Heart right ventricle (tissue), 16 donors: ENCODE measurements around the gene HS1BP3. TPM values are rescaled to one million over a fixed set of nuclear protein-coding genes. Genes with fewer than 3 reads are reported as not detected.

Experiments
- ATAC-seq, 8 donors: fragments of 200-7000 bp; cut with Tn5 transposase; one replicate each; pipeline ENCODE4 v1.9.1; 2020; ENCODE audit warnings: mild to moderate bottlenecking in 8 of 8, moderate library complexity in 8 of 8, moderate number of reproducible peaks in 1 of 8
- DNase-seq, 2 donors: peaks; one replicate each; pipeline ENCODE4 v3.0.0-alpha.2; 2020
- H3K27ac ChIP-seq, 10 donors: fragments of 200-600 bp; sonication (generic) in 2 of 10; one replicate each; pipeline versions ENCODE4 v1.5.0 to v1.8.0; 2020 to 2022; ENCODE audit warnings: mild to moderate bottlenecking in 3 of 10
- H3K27me3 ChIP-seq, 7 donors: fragments of 200-600 bp; one replicate each; pipeline ENCODE4 v1.8.0; 2021 to 2022; ENCODE audit warnings: mild to moderate bottlenecking in 2 of 7
- H3K36me3 ChIP-seq, 9 donors: fragments of 200-600 bp; sonication (generic) in 1 of 9; one replicate each; pipeline versions ENCODE4 v1.5.0 to v1.8.0; 2020 to 2022; ENCODE audit warnings: mild to moderate bottlenecking in 2 of 9
- H3K4me1 ChIP-seq, 9 donors: fragments of 200-600 bp; sonication (generic) in 1 of 9; one replicate each; pipeline versions ENCODE4 v1.5.0 to v1.8.0; 2020 to 2022; ENCODE audit warnings: mild to moderate bottlenecking in 4 of 9
- H3K4me3 ChIP-seq, 10 donors: fragments of 200-600 bp; sonication (generic) in 2 of 10; one replicate each; pipeline versions ENCODE4 v1.5.0 to v1.8.0; 2020 to 2022; ENCODE audit warnings: mild to moderate bottlenecking in 7 of 10, moderate library complexity in 2 of 10
- H3K9me3 ChIP-seq, 11 donors: fragments of 200-600 bp in 10 of 11; sonication (generic) in 2 of 11; one replicate each; pipeline versions ENCODE4 v1.5.0 to v1.8.0; 2013 to 2022; ENCODE audit warnings: mild to moderate bottlenecking in 2 of 11, control low read depth in 1 of 11, moderate library complexity in 1 of 11
- CTCF ChIP-seq, 9 donors: fragments of 200-600 bp; sonication (generic) in 2 of 9; IDR thresholded peaks; one replicate each; pipeline versions ENCODE4 v1.5.0 to v1.8.0; 2021 to 2022; ENCODE audit warnings: antibody characterized with exemption in 9 of 9, mild to moderate bottlenecking in 5 of 9, moderate library complexity in 1 of 9
- WGBS, 2 donors: extraction: QIAGEN DNeasy Blood & Tissue Kit; methylation state at CpG; one replicate each; pipeline ENCODE4 v1.1.7; 2013; ENCODE audit warnings: inconsistent platforms in 1 of 2; 5-methylcytosine and 5-hydroxymethylcytosine counted together
- intact Hi-C, 10 donors: fragments of 100-400 bp; cut with DNase I; formaldehyde crosslinking; loops; one replicate each; pipeline versions ENCODE4 v1.11.1 to v1.14.2; 2022
- polyA plus RNA-seq, 2 donors: library from polyadenylated mRNA; stranded (reverse); fragments of 200-250 nt; gene quantifications; one replicate each; pipeline ENCODE4 v1.2.3, GENCODE V29; 2013
- total RNA-seq, 10 donors: library from RNA; stranded (reverse); fragmentation: NEBNext Ultra II Directional in 3 of 10; extraction: Animal tissue kit (Norgen Biotek cat#: 25700) in 3 of 10; gene quantifications; one replicate each; pipeline versions ENCODE4 v1.2.1 to v1.2.4, GENCODE V29; 2021 to 2023
- donor health status: Arrhythmogenic right ventricular cardiomyopathy.
- donor health status: ischemic (EF 13 %, LVEDD 7.1; RV severe dilation, severe dysfunction).
- donor health status: healthy with polysubstance abuse.
- donor health status: DM: no; HTN: yes; CAD: no.
- donor health status: DM: no; HTN: no; CAD: no.
- donor health status: ischemic (EF 25% LVEDD 6.9; RV normal size, moderate dysfunction).
- donor health status: ischemic (EF 25% LVEDD 5.7; RV mildly dilated, moderate dysfunction).
- donor health status: healthy.
- donor health status: DM: yes; HTN: yes; CAD: no.
- donor health status: Ischemic cardiomyopathy.
- donor health status: ischemic (EF 35%, LVEDD 5.7; RV mildly dilated, moderate dysfunction).
- donor health status: nonischemic (EF 11% LVEDD 7.7; RV severe dilation, severe dysfunction).
- donor health status: DM: yes; HTN: yes; CAD: no.
- donor health status: PGD.
- donor health status: ischemic (EF 29% LVEDD 5.4; RV normal size, mild dysfunction).
- donor health status: nonischemic (EF 23%, LVEDD 6.1; RV moderate dilation, normal function).

Gene HS1BP3
- total and polyA plus RNA-seq, 12 donors, result 11.3 to 26.3 (median 16.5) TPM

GRCh38 chr2:20647738-20648137 is 3.2 kb downstream of the HS1BP3 start:
- no peak for TF ChIP-seq CTCF (IDR thresholded peaks at IDR 0.05)
- no peak overlapping the region for H3K4me3 ChIP-seq
- H3K27me3 ChIP-seq, result no peaks in the 10 kb centered on the region
- no peak overlapping the region for H3K27ac ChIP-seq
- H3K4me1 ChIP-seq, result peaks cover 3 to 41% (median 35%) of the 10 kb centered on the region in 9 donors
- DNase-seq (no peak), ATAC-seq (no peak)
- peaks cover 0 to 41% (median 17%) of the 10 kb centered on the region in 9 donors for H3K36me3 ChIP-seq
- WGBS, 2 donors, result 80 to 84% methylated on average over 8 of the region's 8 CpGs
- H3K9me3 ChIP-seq, result no peaks in the 10 kb centered on the region
- intact Hi-C loops, result no loop called here

DNA sequence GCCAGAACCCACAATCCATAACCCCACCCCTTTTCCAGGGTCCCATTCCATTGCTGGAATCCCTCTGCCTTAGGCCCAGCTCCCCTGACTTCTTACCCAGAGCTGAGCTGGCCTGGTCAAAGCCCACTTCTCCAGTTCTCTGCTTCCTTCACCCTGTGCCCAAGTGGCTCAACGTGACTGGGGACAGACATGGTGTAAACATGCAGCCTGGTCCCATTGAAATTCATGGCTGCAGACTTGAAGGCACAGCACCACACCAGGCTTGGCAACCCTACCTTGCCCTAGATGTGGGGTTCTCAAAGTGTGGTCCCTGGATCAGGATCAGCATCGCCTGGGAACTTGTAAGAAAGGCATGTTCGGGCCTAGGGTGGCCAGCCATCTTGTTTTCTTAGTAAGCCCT is 3.7 kb downstream of the HS1BP3 start:
- TF ChIP-seq CTCF (IDR thresholded peaks at IDR 0.05), result no peak
- no peak overlapping the region for H3K27ac ChIP-seq
- ATAC-seq, result no peak
- H3K27me3 ChIP-seq, result no peaks in the 10 kb centered on the region
- DNase-seq, result no peak
- 89 to 96% methylated on average over 3 of the region's 3 CpGs for WGBS, 2 donors
- intact Hi-C loops, result no loop called here
- peaks cover 0 to 44% (median 17%) of the 10 kb centered on the region in 9 donors for H3K36me3 ChIP-seq
- peaks cover 3 to 47% (median 40%) of the 10 kb centered on the region in 9 donors for H3K4me1 ChIP-seq
- no peak overlapping the region for H3K4me3 ChIP-seq
- H3K9me3 ChIP-seq, result no peaks in the 10 kb centered on the region

GRCh38 chr2:20646446-20646845 is 4.5 kb downstream of the HS1BP3 start:
- Histone ChIP-seq H3K27me3 (no peaks in the 10 kb centered on the region), H3K9me3 (no peaks in the 10 kb centered on the region), H3K27ac (no peak overlapping the region), H3K4me1 (peaks cover 3 to 49% (median 45%) of the 10 kb centered on the region in 9 donors), H3K4me3 (no peak overlapping the region), H3K36me3 (peaks cover 0 to 50% (median 17%) of the 10 kb centered on the region in 9 donors)
- 96 to 97% methylated on average over 20 of the region's 20 CpGs for WGBS, 2 donors
- no peak for TF ChIP-seq CTCF (IDR thresholded peaks at IDR 0.05)
- intact Hi-C loops, result no loop called here
- no peak for ATAC-seq
- no peak for DNase-seq

DNA sequence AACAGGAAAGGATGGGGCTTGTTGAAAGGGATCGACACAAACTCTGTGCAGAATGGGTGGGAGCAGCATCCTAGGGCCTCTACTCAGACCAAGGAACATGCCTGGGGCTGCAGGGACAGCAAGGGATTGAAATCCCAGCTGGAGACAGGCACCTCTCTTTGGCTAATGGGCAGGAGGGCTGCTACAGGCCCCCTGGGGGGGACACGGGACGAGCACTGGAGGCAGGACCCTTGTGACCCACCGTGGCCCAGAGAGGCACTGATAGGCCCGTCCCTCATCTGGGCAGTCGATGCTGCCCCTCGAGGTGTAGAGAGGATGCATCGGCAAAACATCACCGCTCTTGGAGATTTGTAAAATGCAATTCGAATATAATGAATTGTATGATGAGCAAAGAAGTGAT is 5.1 kb downstream of the HS1BP3 start:
- TF ChIP-seq CTCF (IDR thresholded peaks at IDR 0.05), result no peak
- H3K36me3 ChIP-seq, result peaks cover 0 to 57% (median 17%) of the 10 kb centered on the region in 9 donors
- 86 to 90% methylated on average over 10 of the region's 10 CpGs for WGBS, 2 donors
- DNase-seq, result no peak
- H3K4me3 ChIP-seq, result no peak overlapping the region
- no peaks in the 10 kb centered on the region for H3K9me3 ChIP-seq
- intact Hi-C loops, result no loop called here
- no peak for ATAC-seq
- H3K27me3 ChIP-seq, result no peaks in the 10 kb centered on the region
- H3K27ac ChIP-seq, result no peak overlapping the region
- peaks cover 3 to 54% (median 49%) of the 10 kb centered on the region in 9 donors for H3K4me1 ChIP-seq
